HG02973 (cell line): Measurements from ENCODE around the gene KRT84.

Experiments
- ATAC-seq: cut with Tn5 transposase; IDR thresholded peaks from one replicate; pipeline ENCODE4 v1.9.1; 2021; ENCODE audit warnings: moderate library complexity; ENCODE audit not compliant: unreplicated experiment

Gene KRT84

DNA sequence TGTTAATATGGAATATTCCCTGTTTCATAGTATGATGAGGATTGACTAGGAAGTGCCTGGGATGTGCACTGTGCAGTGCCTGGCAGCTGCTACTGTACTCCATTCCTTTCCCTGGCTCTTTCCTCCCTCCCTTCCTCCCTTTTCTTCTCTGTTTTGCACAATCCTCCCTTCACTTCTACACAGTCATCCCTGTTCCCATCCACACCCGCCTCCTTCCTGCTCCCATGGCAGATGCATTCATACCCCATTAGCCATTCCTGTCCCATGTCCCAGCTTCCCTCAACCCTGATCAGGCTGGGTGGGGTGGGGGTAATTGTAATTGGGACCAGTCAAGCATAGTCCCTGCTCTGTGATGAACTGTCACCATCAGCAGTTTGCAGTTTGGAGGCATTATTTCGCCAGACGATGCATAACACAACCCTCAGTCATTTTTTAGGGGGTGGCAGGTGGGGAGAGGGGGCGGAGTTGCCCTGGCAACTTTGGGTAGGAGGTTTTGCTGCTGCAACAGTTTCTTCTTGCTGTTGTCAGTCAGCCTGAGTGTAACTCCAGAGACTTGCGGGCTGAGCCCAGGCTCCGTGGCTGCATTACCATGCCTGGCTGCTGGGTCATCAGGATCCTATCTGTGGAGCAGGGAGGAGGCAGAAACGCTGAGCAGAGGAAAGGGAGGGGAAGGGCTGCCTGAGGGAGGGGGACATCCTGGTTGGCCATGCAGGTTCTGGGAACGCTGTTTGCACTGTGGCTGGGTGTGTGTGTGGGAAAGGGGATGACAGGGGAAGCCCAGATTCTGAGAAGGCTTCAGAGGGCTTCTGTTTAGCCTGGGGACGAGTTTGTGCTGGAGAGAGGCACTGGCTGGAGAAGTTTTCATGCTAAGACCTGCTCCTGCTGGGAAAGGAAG lies 4.1 kb upstream of the KRT84 start:
- ATAC-seq = no peak

DNA sequence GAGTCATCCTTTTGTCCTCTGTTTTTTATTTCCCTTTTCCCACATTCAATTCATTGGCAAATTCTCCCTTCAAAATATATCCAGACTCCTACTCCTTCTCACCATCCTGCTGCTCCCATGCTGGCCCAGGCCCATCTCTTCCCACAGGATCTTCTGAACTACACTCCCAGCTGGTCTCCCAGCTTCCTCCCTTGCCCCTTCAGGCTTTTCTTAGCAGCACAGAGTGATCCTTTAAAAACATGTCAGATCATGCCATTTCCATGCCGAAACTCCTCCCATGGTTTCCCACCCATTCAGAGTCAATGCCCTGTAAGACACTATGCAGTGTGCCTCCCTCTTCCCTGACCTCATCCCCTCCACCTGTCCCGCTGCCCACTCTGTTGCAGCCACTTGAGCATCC lies 2.4 kb upstream of the KRT84 start:
- ATAC-seq = no peak

DNA sequence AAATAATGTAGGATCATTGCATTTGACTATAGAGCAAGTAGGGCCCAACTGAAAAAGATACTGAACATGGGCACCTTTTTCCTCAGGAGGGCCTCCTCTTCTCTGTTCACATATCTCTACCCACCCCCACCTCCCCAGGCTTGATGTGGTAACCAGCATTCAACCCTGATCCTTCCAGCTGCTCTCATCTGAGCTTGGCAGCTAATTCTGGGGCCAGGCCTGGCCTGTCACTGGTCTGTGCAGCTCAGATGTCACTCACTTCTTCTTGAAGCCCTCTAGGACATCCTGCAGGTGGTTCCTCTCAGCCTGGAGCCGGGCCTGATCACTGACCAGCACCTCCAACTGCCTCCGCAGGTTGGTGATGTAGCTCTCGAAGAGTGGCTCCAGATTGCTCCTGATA lies 2.1 kb downstream of the KRT84 start:
- ATAC-seq = no peak

DNA sequence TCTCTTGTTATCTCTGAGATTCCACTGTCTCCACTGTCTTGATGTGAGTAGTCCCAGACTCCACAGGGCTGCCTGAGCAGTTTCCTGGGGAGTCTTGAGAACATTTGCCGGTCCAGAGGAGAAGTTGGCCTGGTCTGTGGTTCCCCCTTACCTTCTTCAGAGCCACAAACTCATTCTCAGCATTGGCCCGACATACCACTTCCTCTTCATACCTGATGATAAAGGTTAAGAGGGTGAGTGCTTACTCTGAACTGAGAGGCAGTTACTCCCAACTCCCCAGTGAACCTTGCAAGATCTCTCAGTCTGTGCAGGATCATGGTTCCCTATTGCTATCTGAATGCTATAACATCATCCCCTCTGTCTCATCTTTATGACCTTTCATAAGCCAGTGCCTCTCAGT lies 2.6 kb downstream of the KRT84 start:
- no peak for ATAC-seq

DNA sequence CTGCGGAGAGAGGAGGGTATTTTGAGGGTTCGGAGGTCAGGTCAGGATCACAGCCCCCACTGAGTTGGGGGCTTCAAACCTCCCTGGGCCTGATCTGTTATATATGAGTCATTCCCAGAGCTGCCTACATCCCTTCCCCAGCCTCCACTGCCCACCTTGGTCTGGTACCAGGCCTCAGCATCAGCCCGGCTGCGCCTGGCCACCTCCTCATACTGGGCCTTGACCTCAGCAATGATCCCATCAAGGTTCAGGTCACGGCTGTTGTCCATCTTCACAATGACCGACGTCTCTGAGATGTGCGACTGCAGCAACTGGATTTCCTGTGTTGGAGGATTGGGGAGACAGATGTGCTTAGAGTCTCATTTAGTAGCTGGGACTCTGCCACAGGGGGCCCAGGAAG lies 4.2 kb downstream of the KRT84 start:
- ATAC-seq = no peak

DNA sequence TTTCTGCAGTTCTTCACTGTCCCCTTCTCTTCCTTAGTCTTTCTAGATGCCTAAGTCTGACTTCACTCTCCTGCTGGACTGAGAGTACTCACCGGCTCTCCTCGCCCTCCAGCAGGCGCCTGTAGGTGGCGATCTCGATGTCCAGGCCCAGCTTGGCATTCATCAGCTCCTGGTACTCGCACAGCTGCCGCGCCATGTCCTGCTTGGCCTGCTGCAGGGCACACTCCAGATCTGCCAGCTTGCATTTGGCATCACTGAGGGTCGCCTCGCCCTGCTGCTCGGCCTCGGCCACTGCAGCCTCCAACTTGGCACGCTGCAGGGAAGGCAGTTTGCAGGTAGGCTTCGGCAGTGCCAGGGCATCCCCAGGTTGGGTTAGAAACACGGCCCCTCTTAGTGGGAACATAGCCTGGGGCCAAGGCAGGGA lies 5.2 kb downstream of the KRT84 start:
- ATAC-seq = no peak

DNA sequence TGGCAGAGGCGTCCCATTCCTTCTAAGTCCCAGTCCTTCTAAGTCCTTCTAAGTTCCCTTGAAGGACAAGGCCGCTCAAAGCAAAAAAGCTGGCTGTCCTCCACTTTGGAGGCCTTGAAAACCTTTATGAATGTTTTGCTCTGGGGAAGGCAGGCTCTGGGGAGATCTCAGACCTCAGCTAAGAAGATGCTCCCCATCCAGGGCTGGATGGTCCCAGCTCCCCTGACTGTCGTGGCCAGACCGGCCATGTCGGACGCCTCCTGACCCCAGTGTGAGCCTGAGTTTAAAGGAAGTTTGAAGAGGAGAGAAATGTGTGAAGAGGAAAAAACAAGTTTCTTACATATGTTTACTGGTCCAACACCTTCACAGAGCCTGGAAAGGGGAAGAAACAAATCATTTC lies 5.9 kb downstream of the KRT84 start:
- ATAC-seq = no peak

DNA sequence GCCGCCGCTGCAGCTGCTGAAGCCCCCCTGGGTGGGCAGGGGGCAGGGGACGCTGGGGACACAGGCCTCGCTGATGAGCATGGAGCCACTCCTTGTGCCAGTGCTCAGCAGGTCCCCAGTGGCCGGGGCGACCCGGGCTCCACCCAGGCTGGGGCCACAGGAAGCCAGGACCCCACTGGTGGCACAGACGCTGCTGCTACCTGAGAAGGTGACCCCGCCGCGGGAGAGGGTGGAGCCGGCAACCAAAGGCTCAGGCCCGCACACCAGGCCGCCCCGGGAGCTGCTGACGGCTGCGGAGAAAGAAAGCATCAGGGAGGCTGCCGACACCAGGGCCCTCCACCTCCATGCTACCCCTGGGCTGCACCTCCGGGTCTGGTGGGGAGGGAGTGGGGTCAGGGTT lies 7.4 kb downstream of the KRT84 start:
- no peak for ATAC-seq

DNA sequence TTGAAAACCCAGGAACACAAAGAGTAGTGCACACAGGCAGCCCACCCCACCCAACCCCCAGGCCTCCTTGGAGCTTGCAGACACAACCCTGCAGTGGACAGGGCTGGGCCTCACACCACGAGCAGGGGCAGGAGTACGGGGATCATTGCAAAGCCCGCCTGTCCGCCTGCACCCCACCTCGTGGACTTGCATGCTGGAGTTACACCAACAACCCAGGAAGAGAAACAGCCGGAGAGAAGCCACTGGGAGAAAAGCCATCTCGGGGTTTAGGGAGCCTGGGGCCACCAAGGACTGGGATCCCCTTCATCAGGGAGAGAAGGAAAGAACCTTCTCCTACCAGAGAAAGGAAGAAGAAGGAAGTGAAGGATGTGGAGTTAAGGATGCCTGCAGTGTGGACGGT lies 8.2 kb downstream of the KRT84 start:
- no peak for ATAC-seq

DNA sequence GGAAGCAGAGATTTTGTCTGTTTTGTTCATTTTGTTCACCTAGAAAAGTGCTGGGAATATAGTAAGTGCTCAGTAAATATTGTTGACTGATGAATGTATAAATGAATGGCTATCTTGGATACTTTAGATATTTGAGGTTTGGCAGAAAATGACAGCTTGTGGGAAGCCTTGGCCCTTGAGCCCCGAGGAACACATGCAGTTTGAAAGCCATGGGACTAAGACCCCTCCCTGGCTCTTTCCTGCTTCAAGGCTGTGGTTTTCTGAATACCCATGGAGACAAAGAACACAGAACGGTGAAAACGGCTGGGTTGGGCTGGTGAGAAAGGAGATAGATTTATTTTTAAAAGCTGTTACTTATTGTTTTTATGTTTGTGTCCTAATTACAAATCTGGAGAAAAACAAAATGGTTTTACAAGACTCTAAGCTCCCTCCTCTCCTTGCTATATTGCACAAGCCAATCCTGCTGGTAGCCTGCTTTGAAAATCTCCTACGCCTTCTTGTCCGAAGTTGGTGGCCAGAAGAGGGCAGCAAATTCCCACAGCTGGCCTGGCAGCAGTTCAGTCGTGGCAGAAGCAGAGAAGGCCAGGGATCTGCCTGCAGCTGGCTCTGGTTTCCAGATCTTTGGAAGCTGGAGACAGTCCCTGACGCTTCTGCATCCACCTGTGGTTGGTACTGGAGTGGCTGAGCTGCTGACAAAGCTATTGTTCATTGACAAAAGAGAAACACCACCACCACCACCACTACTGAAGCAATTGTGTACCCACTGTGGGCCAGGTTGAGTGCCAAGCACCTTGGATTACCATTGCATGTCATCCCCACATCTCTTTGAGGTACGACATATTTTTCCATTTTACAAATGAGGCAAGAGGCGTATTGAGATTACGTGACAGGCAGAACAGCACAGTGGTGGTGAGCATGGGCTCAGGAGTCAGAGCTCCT lies 13.0 kb downstream of the KRT84 start:
- no peak for ATAC-seq

DNA sequence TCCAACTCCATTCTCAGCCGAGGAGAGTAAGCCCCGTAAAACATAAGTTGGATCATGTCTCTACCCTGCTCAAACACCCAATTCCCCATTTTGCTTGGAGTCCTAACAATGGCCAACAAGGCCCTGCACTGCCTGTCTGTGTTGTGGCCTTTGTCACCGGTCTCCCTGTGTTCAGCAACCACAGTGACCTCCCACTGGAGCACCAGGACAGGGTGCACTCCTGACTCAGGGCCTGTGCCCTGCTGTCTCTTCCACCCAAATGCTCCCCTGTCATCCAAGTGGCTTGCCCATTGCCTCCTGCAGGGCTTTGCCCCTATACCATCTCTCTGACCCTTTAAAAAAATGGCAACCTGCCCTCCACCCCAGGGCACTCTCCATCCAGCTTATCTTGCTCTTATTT lies 13.7 kb downstream of the KRT84 start:
- ATAC-seq = no peak

DNA sequence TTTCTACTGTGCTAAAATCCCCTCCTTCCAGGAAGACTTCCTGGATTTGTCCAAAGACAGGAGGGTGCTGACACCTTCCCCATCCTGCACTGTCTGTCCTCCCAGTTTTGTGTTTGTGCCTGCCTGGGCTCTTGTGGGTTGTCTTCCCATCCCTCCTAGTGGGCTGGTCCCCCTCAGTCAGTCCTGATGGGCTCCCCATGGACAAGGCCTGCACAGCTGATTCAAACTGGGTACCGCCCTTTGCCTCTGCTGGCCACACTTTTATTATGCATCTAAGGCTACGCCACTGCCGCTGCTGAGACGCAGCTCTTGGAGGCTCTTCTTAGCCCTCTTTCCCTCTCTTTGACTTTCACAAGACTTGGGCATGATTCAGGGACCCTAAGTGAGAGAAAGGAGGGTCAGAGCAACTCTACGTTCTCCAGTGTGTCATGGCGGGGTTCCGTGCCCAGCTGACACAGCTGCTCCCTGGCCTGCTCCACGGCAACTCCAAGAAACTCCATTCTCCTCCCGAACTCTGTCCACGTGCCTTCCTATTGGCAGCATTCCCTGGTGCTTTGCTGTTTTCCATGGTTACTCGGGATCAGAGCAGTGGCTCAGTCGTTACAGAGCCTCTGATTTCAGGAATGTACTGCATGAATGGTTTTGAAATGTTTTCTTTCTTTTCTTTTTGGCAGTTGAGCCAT lies 14.4 kb downstream of the KRT84 start:
- ATAC-seq = no peak

DNA sequence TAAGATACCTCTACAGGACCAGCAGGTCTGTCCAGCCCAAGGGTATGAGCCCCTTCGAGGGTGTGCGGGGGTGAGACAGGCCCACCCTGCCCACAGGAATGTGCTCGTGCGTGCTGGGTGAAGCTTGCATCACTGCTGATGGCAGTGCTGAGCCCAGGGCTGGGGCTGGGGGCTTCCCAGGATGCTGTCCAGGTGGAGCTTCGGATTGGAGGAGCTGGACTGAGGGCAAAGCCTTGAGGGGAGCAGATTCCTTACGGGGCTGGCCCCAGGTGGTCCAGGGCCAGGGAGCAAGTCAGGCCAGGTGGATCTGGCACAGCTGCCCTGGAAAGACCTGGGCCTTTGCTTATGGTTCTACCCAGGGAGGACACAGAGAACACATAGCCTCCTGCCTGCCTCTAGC lies 15.6 kb downstream of the KRT84 start:
- ATAC-seq = no peak

DNA sequence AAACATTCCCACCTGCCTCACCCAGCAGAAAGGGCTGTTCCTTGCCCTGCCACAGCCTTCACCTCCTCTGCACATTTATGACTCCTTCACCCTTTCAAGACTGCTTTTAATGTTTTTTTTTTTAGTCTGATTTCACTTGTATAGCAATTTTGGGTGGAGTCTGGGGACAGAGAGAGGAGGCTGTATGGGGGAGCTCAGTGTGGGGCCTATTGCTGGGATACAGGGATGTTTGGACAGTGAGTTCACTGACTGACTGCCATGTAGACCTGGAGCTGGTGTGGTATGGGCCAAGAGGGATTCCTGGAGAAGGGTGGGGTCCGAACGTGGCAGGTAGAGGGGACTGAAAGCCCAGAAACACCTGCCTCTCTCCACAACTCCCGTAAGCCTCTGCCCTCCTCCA lies 16.2 kb downstream of the KRT84 start:
- no peak for ATAC-seq

DNA sequence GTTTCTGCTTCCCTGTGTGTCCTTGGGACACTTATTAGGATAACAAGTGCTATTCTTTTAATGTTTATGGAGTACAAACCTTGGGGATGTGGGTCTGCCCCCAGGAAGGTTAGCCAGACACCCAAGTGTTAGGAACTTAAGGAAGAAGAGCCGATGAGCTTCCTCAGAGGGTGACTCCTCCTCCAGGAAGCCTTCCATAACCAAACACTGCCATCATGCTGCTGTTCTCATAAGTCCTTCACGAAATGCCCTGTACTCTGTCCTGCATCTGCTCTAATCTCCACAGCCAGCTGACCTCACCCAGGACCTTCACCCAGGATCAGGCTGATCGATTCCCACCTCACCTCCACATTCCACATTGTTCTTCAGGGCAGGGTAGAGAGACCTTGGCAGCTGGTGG lies 16.9 kb downstream of the KRT84 start:
- no peak for ATAC-seq

DNA sequence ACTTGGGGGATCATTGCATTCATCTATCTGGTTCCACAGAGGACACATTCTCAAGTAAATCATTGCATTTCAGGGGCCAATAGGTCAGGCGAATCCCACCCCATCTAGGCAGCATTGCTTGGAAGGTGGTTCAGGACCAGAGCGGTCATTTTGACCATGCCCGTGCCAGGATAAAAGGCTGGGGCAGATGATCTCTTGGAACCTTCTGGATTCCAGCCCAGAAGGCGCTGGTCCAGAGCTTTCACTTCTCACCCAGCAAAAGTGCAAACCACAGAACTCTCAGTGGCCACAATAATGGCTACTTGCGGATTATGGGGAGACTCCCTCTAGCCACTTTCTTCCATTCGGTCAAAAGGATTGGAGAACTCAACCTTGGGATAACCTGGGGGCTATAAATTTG lies 17.6 kb downstream of the KRT84 start:
- no peak for ATAC-seq

DNA sequence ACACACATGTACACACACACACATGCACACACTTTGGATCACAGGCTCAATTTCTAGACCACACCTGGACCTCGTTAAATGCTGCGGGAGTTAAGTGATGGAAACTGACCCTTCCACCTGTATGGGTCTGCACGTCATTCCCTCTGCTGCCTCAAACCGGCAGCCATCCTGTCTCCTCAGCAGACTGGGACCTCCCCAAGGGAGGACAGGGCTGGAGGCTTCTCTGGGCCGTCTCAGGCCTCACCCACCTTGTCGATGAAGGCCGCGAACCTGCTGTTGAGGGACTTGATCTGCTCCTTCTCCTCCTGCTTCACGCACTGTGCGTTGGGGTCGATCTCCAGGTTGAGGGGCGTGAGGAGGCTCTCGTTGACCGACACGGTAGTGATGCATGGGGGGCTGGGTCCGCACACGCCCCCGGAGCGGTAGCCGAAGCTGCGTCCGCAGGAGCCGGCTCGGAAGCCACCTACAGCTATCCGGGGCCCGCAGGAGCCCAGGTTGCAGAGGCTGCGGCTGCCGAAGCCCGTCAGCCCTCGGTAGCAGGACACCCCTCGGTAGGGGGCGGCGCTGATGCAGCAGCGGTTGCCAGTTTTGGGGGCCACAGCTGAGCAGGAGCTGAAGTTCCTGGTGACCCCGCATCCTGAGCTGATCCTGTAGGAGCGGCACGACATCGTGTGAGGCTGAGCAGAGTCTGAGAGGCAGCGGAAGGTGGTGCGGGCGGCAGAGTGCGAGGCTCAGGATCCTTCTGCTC lies 18.5 kb downstream of the KRT84 start, which contains the start of gene KRT85:
KRT85 (minus strand) TSS at position 744 of the 748 bp plus-strand sequence; CDS start at position 668, 76 bp downstream.
- no peak for ATAC-seq

DNA sequence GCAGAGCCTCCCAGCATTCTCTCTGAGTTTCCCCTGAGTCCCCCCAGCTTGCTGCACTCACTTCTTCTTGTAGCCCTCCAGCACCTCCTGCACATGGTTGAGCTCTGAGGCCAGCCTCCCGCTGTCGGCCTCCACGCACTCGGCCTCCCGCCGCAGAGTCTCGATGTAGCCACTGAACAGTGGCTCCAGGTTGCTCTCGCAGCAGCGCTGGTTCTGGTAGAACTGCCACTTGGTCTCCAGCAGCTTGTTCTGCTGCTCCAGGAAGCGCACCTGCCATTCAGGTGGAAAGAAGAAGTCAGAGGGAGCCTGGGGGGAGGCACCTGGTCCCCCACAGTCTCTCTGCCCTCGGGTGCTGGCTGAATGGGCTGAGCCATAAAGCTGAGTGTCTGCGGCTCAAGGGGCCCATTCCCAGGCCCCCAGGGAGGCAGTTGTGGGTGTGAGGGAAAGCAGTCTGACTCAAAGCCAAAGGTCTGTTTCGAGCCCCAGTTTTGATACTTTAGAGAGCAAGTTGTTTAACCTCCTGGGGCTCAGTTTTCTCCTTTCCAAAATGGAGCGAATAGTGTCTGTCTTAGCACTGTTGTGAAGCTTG lies 20.5 kb downstream of the KRT84 start:
- no peak for ATAC-seq

DNA sequence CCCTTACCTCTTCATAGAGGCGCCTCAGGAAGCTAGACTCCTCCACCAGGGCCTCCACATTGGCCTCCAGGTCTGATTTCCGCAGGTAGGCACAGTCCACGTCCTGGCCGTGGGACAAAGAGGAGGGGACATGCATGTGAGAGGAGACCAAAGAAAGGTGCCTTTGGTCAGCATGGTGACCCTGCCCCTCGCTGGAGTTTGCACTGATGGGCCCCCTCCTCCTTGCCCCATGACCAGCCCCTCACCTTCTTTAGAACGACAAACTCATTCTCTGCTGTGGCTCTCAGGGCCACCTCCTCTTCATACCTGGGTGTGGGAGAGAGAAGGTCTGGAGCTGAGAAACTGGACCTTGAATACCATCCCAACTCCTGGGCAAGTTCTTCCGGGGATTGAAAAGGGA lies 21.4 kb downstream of the KRT84 start:
- ATAC-seq = no peak

DNA sequence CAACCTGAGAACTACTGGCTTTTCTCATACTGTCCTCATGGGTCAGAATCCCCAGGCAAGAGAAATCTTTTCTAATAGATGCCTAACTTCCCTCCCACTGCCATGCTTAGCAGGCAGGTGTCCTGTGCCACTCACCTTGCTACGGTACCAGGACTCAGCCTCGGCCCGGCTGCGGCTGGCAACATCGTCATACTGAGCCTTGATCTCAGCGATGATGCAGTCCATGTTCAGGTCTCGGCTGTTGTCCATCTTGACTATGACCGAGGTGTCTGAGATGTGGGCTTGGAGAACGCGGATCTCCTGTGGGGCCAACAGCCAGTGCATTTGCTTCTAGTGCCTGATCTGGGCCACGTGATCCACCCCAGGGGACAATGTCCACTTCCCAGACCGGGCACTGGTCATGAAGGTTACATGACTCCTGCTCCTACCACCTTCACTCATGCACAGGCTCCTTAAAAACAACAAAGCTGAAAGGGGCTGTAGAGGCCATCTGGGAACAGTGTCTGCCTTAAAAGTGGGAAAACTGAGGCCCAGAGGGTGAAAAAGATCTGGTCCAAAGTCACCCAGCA lies 22.3 kb downstream of the KRT84 start:
- no peak for ATAC-seq
